Neural cell (in vitro differentiated cells): ENCODE results near the gene TRAPPC2B. TPM values are rescaled to one million over a fixed set of nuclear protein-coding genes. Genes with fewer than 3 reads are reported as not detected.

Experiments used
- H2AFZ ChIP-seq: fragments of 200-600, 300-800 bp; sonication (generic), shearing (Covaris generic); 2 replicates; pipeline ENCODE4 v1.6.0; 2014; ENCODE audit warnings: low read depth, mild to moderate bottlenecking, antibody characterized with exemption, low read length, moderate library complexity
- H3F3A ChIP-seq: fragments of 200-600 bp; shearing (Covaris generic); 2 replicates; pipeline ENCODE4 v1.6.1; 2016; ENCODE audit warnings: mild to moderate bottlenecking, moderate library complexity, mixed read lengths, antibody characterized with exemption, low read length; ENCODE audit not compliant: insufficient read depth, poor library complexity, severe bottlenecking
- H3K27ac ChIP-seq: fragments of 200-600, 300-800 bp; sonication (generic), shearing (Covaris generic); 2 replicates; pipeline ENCODE4 v1.5.1; 2014; ENCODE audit warnings: mild to moderate bottlenecking, low read length, moderate library complexity
- H3K27me3 ChIP-seq: fragments of 300-800, 200-600 bp; sonication (generic), shearing (Covaris generic); 2 replicates; pipeline ENCODE4 v1.6.0; 2014; ENCODE audit warnings: mild to moderate bottlenecking, low read depth, low read length, moderate library complexity; ENCODE audit not compliant: insufficient read depth
- H3K36me3 ChIP-seq: fragments of 300-800, 200-600 bp; sonication (generic), shearing (Covaris generic); 2 replicates; pipeline ENCODE4 v1.5.1; 2014; ENCODE audit warnings: mild to moderate bottlenecking, antibody characterized with exemption, low read length, moderate library complexity; ENCODE audit not compliant: insufficient read depth
- H3K4me2 ChIP-seq: fragments of 300-800, 200-600 bp; sonication (generic), shearing (Covaris generic); 2 replicates; pipeline ENCODE4 v1.6.0; 2014; ENCODE audit warnings: mild to moderate bottlenecking, low read length
- H3K4me3 ChIP-seq: fragments of 300-800, 200-600 bp; sonication (generic), shearing (Covaris generic); 2 replicates; pipeline ENCODE4 v1.5.1; 2014; ENCODE audit warnings: mild to moderate bottlenecking, low read length, moderate library complexity
- H3K79me2 ChIP-seq: fragments of 200-600 bp; shearing (Covaris generic); replicated peaks from 2 replicates; pipeline ENCODE4 v1.6.0; 2014; ENCODE audit warnings: mild to moderate bottlenecking, low read length, moderate library complexity; ENCODE audit not compliant: insufficient read depth
- H3K9ac ChIP-seq: fragments of 300-800, 200-600 bp; sonication (generic), shearing (Covaris generic); 2 replicates; pipeline ENCODE4 v1.6.1; 2016; ENCODE audit warnings: mild to moderate bottlenecking, low read length, mixed read lengths
- H3K9me2 ChIP-seq: fragments of 200-600 bp; shearing (Covaris generic); 2 replicates; pipeline ENCODE4 v1.6.1; 2016; ENCODE audit warnings: mild to moderate bottlenecking, low read length, mixed read lengths; ENCODE audit not compliant: insufficient read depth
- H3K9me3 ChIP-seq: fragments of 200-600, 300-800 bp; sonication (generic), shearing (Covaris generic); 2 replicates; pipeline ENCODE4 v1.6.1; 2016; ENCODE audit warnings: mild to moderate bottlenecking, mixed run types, low read length, moderate library complexity, mixed read lengths
- H4K20me1 ChIP-seq: fragments of 200-600 bp; shearing (Covaris generic); 2 replicates; pipeline ENCODE4 v1.6.1; 2016; ENCODE audit warnings: mild to moderate bottlenecking, mixed run types; ENCODE audit not compliant: insufficient read depth
- EP300 ChIP-seq: fragments of 450-650 bp; conservative IDR thresholded peaks from 2 replicates; pipeline ENCODE4 v1.6.1; 2014; ENCODE audit warnings: antibody characterized with exemption, mild to moderate bottlenecking, moderate library complexity; ENCODE audit not compliant: poor library complexity, severe bottlenecking
- EZH2 ChIP-seq: fragments of 200-600, 300-800 bp; shearing (Covaris generic), sonication (generic); IDR thresholded peaks from 2 replicates; pipeline ENCODE4 v1.6.1; 2014; ENCODE audit warnings: antibody characterized with exemption, low read length, borderline replicate concordance, mild to moderate bottlenecking; ENCODE audit not compliant: insufficient read depth, poor library complexity, severe bottlenecking
- MXI1 ChIP-seq: fragments of 450-650 bp; conservative IDR thresholded peaks from 2 replicates; pipeline ENCODE4 v1.6.1; 2014; ENCODE audit warnings: antibody characterized with exemption, mild to moderate bottlenecking; ENCODE audit not compliant: poor library complexity, severe bottlenecking
- POLR2AphosphoS5 ChIP-seq: IDR thresholded peaks from 2 replicates; pipeline ENCODE4 v1.6.1; 2012
- RAD21 ChIP-seq: fragments of 450-650 bp; conservative IDR thresholded peaks from 2 replicates; pipeline ENCODE4 v1.6.1; 2014; ENCODE audit warnings: antibody characterized with exemption, mild to moderate bottlenecking, moderate library complexity
- SMC3 ChIP-seq: fragments of 450-650 bp; conservative IDR thresholded peaks from 2 replicates; pipeline ENCODE4 v1.6.1; 2014; ENCODE audit warnings: antibody characterized with exemption, mild to moderate bottlenecking, moderate library complexity; ENCODE audit not compliant: poor library complexity
- TAF1 ChIP-seq: IDR thresholded peaks from 2 replicates; pipeline ENCODE4 v1.6.1; 2012; ENCODE audit warnings: low read depth
- polyA plus RNA-seq: library from polyadenylated mRNA; depleted of rRNA; stranded (reverse); fragments of >200 nt; gene quantifications from 2 replicates; pipeline ENCODE4 v1.2.3, GENCODE V29; 2014
- TF ChIP-seq, protein P1 (sequence below): fragments of 450-650 bp; IDR thresholded peaks from 2 replicates; pipeline ENCODE4 v1.5.1; 2014; ENCODE audit warnings: antibody characterized with exemption, mild to moderate bottlenecking, moderate library complexity; ENCODE audit not compliant: poor library complexity, severe bottlenecking
- TF ChIP-seq, protein P2 (sequence below): IDR thresholded peaks from 2 replicates; pipeline ENCODE4 v1.6.1; 2012; ENCODE audit warnings: borderline replicate concordance

The TRAPPC2B gene
- polyA plus RNA-seq, 1 donor from 2014 or later: 42.6 TPM

- Histone ChIP-seq H3K4me3 (no peak overlapping the region), H3K79me2 (peaks cover 25% of the 10 kb centered on the region), H3K9me2 (no peaks in the 10 kb centered on the region), H3K27me3 (no peaks in the 10 kb centered on the region), H3K9me3 (no peaks in the 10 kb centered on the region), H3K4me2 (no peak overlapping the region), H4K20me1 (peaks cover 4% of the 10 kb centered on the region), H2AFZ (no peak overlapping the region), H3K27ac (no peak overlapping the region), H3K36me3 (no peaks in the 10 kb centered on the region), H3F3A (no peaks in the 10 kb centered on the region), H3K9ac (no peak overlapping the region)
- no peak for TF ChIP-seq RAD21
- TF ChIP-seq EZH2: no peak
- no peak for TF ChIP-seq SMC3
- no peak for TF ChIP-seq MXI1
- TF ChIP-seq POLR2AphosphoS5: no peak
- no peak for TF ChIP-seq TAF1
- TF ChIP-seq, protein P1, sequence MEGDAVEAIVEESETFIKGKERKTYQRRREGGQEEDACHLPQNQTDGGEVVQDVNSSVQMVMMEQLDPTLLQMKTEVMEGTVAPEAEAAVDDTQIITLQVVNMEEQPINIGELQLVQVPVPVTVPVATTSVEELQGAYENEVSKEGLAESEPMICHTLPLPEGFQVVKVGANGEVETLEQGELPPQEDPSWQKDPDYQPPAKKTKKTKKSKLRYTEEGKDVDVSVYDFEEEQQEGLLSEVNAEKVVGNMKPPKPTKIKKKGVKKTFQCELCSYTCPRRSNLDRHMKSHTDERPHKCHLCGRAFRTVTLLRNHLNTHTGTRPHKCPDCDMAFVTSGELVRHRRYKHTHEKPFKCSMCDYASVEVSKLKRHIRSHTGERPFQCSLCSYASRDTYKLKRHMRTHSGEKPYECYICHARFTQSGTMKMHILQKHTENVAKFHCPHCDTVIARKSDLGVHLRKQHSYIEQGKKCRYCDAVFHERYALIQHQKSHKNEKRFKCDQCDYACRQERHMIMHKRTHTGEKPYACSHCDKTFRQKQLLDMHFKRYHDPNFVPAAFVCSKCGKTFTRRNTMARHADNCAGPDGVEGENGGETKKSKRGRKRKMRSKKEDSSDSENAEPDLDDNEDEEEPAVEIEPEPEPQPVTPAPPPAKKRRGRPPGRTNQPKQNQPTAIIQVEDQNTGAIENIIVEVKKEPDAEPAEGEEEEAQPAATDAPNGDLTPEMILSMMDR: no peak
- TF ChIP-seq, protein P2, sequence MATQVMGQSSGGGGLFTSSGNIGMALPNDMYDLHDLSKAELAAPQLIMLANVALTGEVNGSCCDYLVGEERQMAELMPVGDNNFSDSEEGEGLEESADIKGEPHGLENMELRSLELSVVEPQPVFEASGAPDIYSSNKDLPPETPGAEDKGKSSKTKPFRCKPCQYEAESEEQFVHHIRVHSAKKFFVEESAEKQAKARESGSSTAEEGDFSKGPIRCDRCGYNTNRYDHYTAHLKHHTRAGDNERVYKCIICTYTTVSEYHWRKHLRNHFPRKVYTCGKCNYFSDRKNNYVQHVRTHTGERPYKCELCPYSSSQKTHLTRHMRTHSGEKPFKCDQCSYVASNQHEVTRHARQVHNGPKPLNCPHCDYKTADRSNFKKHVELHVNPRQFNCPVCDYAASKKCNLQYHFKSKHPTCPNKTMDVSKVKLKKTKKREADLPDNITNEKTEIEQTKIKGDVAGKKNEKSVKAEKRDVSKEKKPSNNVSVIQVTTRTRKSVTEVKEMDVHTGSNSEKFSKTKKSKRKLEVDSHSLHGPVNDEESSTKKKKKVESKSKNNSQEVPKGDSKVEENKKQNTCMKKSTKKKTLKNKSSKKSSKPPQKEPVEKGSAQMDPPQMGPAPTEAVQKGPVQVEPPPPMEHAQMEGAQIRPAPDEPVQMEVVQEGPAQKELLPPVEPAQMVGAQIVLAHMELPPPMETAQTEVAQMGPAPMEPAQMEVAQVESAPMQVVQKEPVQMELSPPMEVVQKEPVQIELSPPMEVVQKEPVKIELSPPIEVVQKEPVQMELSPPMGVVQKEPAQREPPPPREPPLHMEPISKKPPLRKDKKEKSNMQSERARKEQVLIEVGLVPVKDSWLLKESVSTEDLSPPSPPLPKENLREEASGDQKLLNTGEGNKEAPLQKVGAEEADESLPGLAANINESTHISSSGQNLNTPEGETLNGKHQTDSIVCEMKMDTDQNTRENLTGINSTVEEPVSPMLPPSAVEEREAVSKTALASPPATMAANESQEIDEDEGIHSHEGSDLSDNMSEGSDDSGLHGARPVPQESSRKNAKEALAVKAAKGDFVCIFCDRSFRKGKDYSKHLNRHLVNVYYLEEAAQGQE: no peak
- TF ChIP-seq EP300: no peak
Measured at GRCh38 chr19:57355916-57356315, 7.4 kb upstream of the TRAPPC2B start.

DNA sequence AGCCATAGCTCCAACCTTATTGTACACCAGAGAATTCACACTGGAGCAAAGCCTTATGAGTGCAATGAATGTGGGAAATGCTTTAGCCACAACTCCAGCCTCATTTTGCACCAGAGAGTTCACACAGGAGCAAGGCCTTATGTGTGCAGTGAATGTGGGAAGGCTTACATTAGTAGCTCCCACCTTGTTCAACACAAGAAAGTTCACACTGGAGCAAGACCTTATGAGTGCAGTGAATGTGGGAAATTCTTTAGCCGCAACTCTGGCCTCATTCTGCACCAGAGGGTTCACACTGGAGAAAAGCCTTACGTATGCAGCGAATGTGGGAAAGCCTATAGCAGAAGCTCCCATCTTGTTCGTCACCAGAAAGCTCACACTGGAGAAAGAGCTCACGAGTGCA lies 5.9 kb upstream of the TRAPPC2B start:
- H2AFZ ChIP-seq: no peak overlapping the region
- no peaks in the 10 kb centered on the region for H4K20me1 ChIP-seq
- TF ChIP-seq, protein P2: no peak
- TF ChIP-seq SMC3: no peak
- TF ChIP-seq EP300: no peak
- TF ChIP-seq, protein P1: no peak
- no peak for TF ChIP-seq MXI1
- TF ChIP-seq TAF1: no peak
- no peak for TF ChIP-seq RAD21
- no peak for TF ChIP-seq EZH2
- no peak for TF ChIP-seq POLR2AphosphoS5
- no peaks in the 10 kb centered on the region for H3K9me2 ChIP-seq
- no peaks in the 10 kb centered on the region for H3F3A ChIP-seq
- H3K27ac ChIP-seq: no peak overlapping the region
- H3K4me2 ChIP-seq: no peak overlapping the region
- H3K79me2 ChIP-seq: peaks cover 13% of the 10 kb centered on the region
- H3K36me3 ChIP-seq: no peaks in the 10 kb centered on the region
- no peaks in the 10 kb centered on the region for H3K27me3 ChIP-seq
- H3K9ac ChIP-seq: no peak overlapping the region
- H3K4me3 ChIP-seq: no peak overlapping the region
- no peaks in the 10 kb centered on the region for H3K9me3 ChIP-seq
